ENCODE data around the gene TNKS1BP1.

TNKS1BP1 gene

GRCh38 chr11:57336111-57336666 is 11.4 kb upstream of the TNKS1BP1 start:
- TF ChIP-seq ZFX (IDR thresholded peaks at IDR 0.05) (no peak), CTCF (conservative IDR thresholded peaks at IDR 0.05) (no peak)
- H3K27ac ChIP-seq: peak overlapping the region; percentile 95

- TF ChIP-seq ZFX (IDR thresholded peaks at IDR 0.05) (peak; percentile 55), CTCF (conservative IDR thresholded peaks at IDR 0.05) (no peak)
- H3K27ac ChIP-seq: peak within 1 kb of the TSS; percentile 95
These were observed 10.8 kb upstream of the TNKS1BP1 start, which contains the start of gene SSRP1 for GRCh38 chr11:57335343-57336110. Gene SSRP1 (minus strand): TSS chr11:57335892. CDS start chr11:57335121, 771 bp downstream.

GRCh38 chr11:57335023-57335342 is 10.2 kb upstream of the TNKS1BP1 start:
- no peak for TF ChIP-seq ZFX (IDR thresholded peaks at IDR 0.05)
- no peak for TF ChIP-seq CTCF (conservative IDR thresholded peaks at IDR 0.05)
- peak overlapping the region; percentile 95 for H3K27ac ChIP-seq

GRCh38 chr11:57332694-57333440 is 8.1 kb upstream of the TNKS1BP1 start:
- TF ChIP-seq ZFX (IDR thresholded peaks at IDR 0.05): no peak
- TF ChIP-seq CTCF (conservative IDR thresholded peaks at IDR 0.05): no peak
- H3K27ac ChIP-seq: no peak overlapping the region

- H3K27ac ChIP-seq: no peak overlapping the region
- TF ChIP-seq ZFX (IDR thresholded peaks at IDR 0.05) (no peak), CTCF (conservative IDR thresholded peaks at IDR 0.05) (no peak)
These were observed 7.0 kb upstream of the TNKS1BP1 start for GRCh38 chr11:57331720-57332119.

- no peak for TF ChIP-seq ZFX (IDR thresholded peaks at IDR 0.05)
- TF ChIP-seq CTCF (conservative IDR thresholded peaks at IDR 0.05): no peak
- no peak overlapping the region for H3K27ac ChIP-seq
These were observed 5.3 kb upstream of the TNKS1BP1 start for GRCh38 chr11:57330029-57330428.

GRCh38 chr11:57327721-57328120 is 3.0 kb upstream of the TNKS1BP1 start:
- no peak overlapping the region for H3K27ac ChIP-seq
- TF ChIP-seq CTCF (conservative IDR thresholded peaks at IDR 0.05): no peak
